IMR-90 (cell line): ENCODE results near the gene OCEL1. TPM values are rescaled to one million over a fixed set of nuclear protein-coding genes. Genes with fewer than 3 reads are reported as not detected.

Experiments used
- ATAC-seq: fragments of 200-7000 bp; cut with Tn5 transposase; 2 replicates; pipeline ENCODE4 v1.9.1; 2020; ENCODE audit warnings: low read depth, mild to moderate bottlenecking, moderate library complexity
- BruUV-seq: library from RNA; stranded (reverse); fragments of 400-500 nt; replicated peaks from 2 replicates; lab custom pipeline; 2021; lab: Mats Ljungman, UMichigan
- CTCF ChIA-PET: fragments of 300-600 bp; formaldehyde crosslinking; extraction: SDS; loops from one replicate; lab custom pipeline; 2021; ENCODE audit warnings: antibody characterized with exemption; lab: Yijun Ruan, JAX
- POLR2A ChIA-PET: fragments of 300-600 bp; sonication (Branson Sonifier 250); formaldehyde crosslinking; loops from one replicate; lab custom pipeline; 2022; ENCODE audit warnings: antibody characterized with exemption; ENCODE audit not compliant: unreplicated experiment; lab: Charles Lee
- DNase-seq: peaks from one replicate; pipeline ENCODE4 v3.0.0; 2013
- H2AFZ ChIP-seq: replicated peaks from 2 replicates; pipeline ENCODE3; 2013; ENCODE audit warnings: low read length, mild to moderate bottlenecking; ENCODE audit not compliant: poor library complexity
- H2AK5ac ChIP-seq: 2 replicates; pipeline ENCODE4 v1.6.1; 2013; ENCODE audit warnings: low read depth, low read length, inconsistent platforms
- H2AK9ac ChIP-seq: replicated peaks from 2 replicates; pipeline ENCODE3; 2013; ENCODE audit warnings: mild to moderate bottlenecking, low read depth, low read length, moderate library complexity; ENCODE audit not compliant: poor library complexity
- H2BK120ac ChIP-seq: 2 replicates; pipeline ENCODE4 v1.6.1; 2013; ENCODE audit warnings: low read depth, low read length, inconsistent platforms
- H2BK15ac ChIP-seq: 3 replicates; pipeline ENCODE4 v1.6.1; 2013; ENCODE audit warnings: low read depth, low read length, inconsistent platforms
- H2BK20ac ChIP-seq: 2 replicates; pipeline ENCODE4 v1.6.1; 2013; ENCODE audit warnings: low read depth, mild to moderate bottlenecking, inconsistent platforms, low read length, moderate library complexity
- H2BK5ac ChIP-seq: 2 replicates; pipeline ENCODE4 v1.6.1; 2013; ENCODE audit warnings: mild to moderate bottlenecking, low read depth, low read length, inconsistent platforms; ENCODE audit not compliant: poor library complexity, severe bottlenecking
- H3K14ac ChIP-seq: replicated peaks from 2 replicates; pipeline ENCODE4 v1.6.1; 2013; ENCODE audit warnings: low read depth, low read length, inconsistent platforms
- H3K18ac ChIP-seq: 2 replicates; pipeline ENCODE4 v1.6.1; 2013; ENCODE audit warnings: low read depth, low read length, control low read depth
- H3K23ac ChIP-seq: 2 replicates; pipeline ENCODE4 v1.6.1; 2013; ENCODE audit warnings: low read depth, low read length, inconsistent platforms
- H3K27ac ChIP-seq: 2 replicates; pipeline ENCODE4 v1.5.1; 2013; ENCODE audit warnings: mild to moderate bottlenecking, control low read depth, low read length; ENCODE audit not compliant: insufficient read depth
- H3K27me3 ChIP-seq: 2 replicates; pipeline ENCODE4 v1.6.1; 2013; ENCODE audit warnings: low read length; ENCODE audit not compliant: control insufficient read depth, insufficient read depth
- H3K36me3 ChIP-seq: 2 replicates; pipeline ENCODE4 v1.6.1; 2013; ENCODE audit warnings: low read length, mixed read lengths; ENCODE audit not compliant: control insufficient read depth, insufficient read depth
- H3K4ac ChIP-seq: 2 replicates; pipeline ENCODE4 v1.6.1; 2013; ENCODE audit warnings: low read depth, low read length, inconsistent platforms
- H3K4me1 ChIP-seq: 2 replicates; pipeline ENCODE4 v1.6.1; 2013; ENCODE audit warnings: low read length, mixed read lengths; ENCODE audit not compliant: control insufficient read depth, insufficient read depth
- H3K4me2 ChIP-seq: 2 replicates; pipeline ENCODE4 v1.6.1; 2013; ENCODE audit warnings: low read depth, mild to moderate bottlenecking, control low read depth, low read length, moderate library complexity
- H3K4me3 ChIP-seq: 2 replicates; pipeline ENCODE4 v1.5.1; 2013; ENCODE audit warnings: low read depth, mild to moderate bottlenecking, control low read depth, low read length, moderate library complexity; ENCODE audit not compliant: insufficient read depth
- H3K56ac ChIP-seq: 2 replicates; pipeline ENCODE4 v1.6.1; 2013; ENCODE audit warnings: low read length, inconsistent platforms; ENCODE audit not compliant: insufficient read depth; ENCODE audit errors: extremely low read depth
- H3K79me1 ChIP-seq, 2 experiments: 2 replicates each; pipeline ENCODE4 v1.6.1; 2013; ENCODE audit warnings: low read length in 2 of 2, inconsistent platforms in 1 of 2, low read depth in 1 of 2
- H3K9ac ChIP-seq: 2 replicates; pipeline ENCODE4 v1.6.1; 2013; ENCODE audit warnings: low read depth, low read length, control low read depth
- H3K9me1 ChIP-seq: 2 replicates; pipeline ENCODE4 v1.6.1; 2013; ENCODE audit warnings: low read length, inconsistent platforms; ENCODE audit not compliant: insufficient read depth
- H3K9me3 ChIP-seq: 2 replicates; pipeline ENCODE4 v1.6.1; 2013; ENCODE audit warnings: low read length; ENCODE audit not compliant: control insufficient read depth, insufficient read depth
- H4K20me1 ChIP-seq: 2 replicates; pipeline ENCODE4 v1.6.1; 2013; ENCODE audit warnings: low read length, inconsistent platforms; ENCODE audit not compliant: insufficient read depth
- H4K5ac ChIP-seq: 2 replicates; pipeline ENCODE4 v1.6.1; 2013; ENCODE audit warnings: mild to moderate bottlenecking, low read depth, low read length, control low read depth
- H4K8ac ChIP-seq, 2 experiments: 2 replicates each; pipeline ENCODE4 v1.6.1; 2013; ENCODE audit warnings: low read depth in 2 of 2, low read length in 2 of 2, control low read depth in 1 of 2, inconsistent platforms in 1 of 2
- H4K91ac ChIP-seq: 2 replicates; pipeline ENCODE4 v1.6.1; 2013; ENCODE audit warnings: low read depth, low read length, inconsistent platforms; ENCODE audit not compliant: insufficient read depth
- BHLHE40 ChIP-seq: fragments of 150-350 bp; IDR thresholded peaks from 2 replicates; pipeline ENCODE4 v1.6.1; 2016; ENCODE audit warnings: mild to moderate bottlenecking, low read depth, low read length
- CEBPB ChIP-seq: IDR thresholded peaks from 2 replicates; pipeline ENCODE4 v1.6.1; 2012; ENCODE audit warnings: low read depth, low read length, improper control_type of control experiment
- CHD1 ChIP-seq: IDR thresholded peaks from 2 replicates; pipeline ENCODE4 v1.6.1; 2012; ENCODE audit warnings: low read depth, low read length, improper control_type of control experiment
- CTCF ChIP-seq: conservative IDR thresholded peaks from 2 replicates; pipeline ENCODE4 v1.5.1; 2012; ENCODE audit warnings: mild to moderate bottlenecking, low read depth, low read length, improper control_type of control experiment
- FOS ChIP-seq: fragments of 150-350 bp; IDR thresholded peaks from 2 replicates; pipeline ENCODE4 v1.6.1; 2016; ENCODE audit warnings: low read depth, low read length
- MAFK ChIP-seq: IDR thresholded peaks from 2 replicates; pipeline ENCODE4 v1.6.1; 2012; ENCODE audit warnings: low read depth, low read length, improper control_type of control experiment
- MAZ ChIP-seq: IDR thresholded peaks from 2 replicates; pipeline ENCODE4 v1.6.1; 2012; ENCODE audit warnings: low read depth, mild to moderate bottlenecking, low read length, improper control_type of control experiment, moderate library complexity, borderline replicate concordance
- MXI1 ChIP-seq: IDR thresholded peaks from 2 replicates; pipeline ENCODE4 v1.6.1; 2012; ENCODE audit warnings: low read depth, mild to moderate bottlenecking, low read length, moderate library complexity, borderline replicate concordance
- NFE2L2 ChIP-seq: fragments of 150-350 bp; IDR thresholded peaks from 2 replicates; pipeline ENCODE4 v1.6.1; 2016; ENCODE audit warnings: low read depth, mild to moderate bottlenecking, low read length
- POLR2A ChIP-seq: IDR thresholded peaks from 2 replicates; pipeline ENCODE4 v1.6.1; 2012; ENCODE audit warnings: mild to moderate bottlenecking, low read depth, low read length
- RAD21 ChIP-seq: IDR thresholded peaks from 2 replicates; pipeline ENCODE4 v1.6.1; 2012; ENCODE audit warnings: low read length, improper control_type of control experiment
- RCOR1 ChIP-seq: IDR thresholded peaks from 2 replicates; pipeline ENCODE4 v1.6.1; 2012; ENCODE audit warnings: mild to moderate bottlenecking, low read length, improper control_type of control experiment; ENCODE audit not compliant: insufficient replicate concordance
- RFX5 ChIP-seq: IDR thresholded peaks from 2 replicates; pipeline ENCODE4 v1.8.0; 2012; ENCODE audit warnings: low read depth, mild to moderate bottlenecking, low read length, moderate library complexity
- SMC3 ChIP-seq: fragments of 150-350 bp; IDR thresholded peaks from 2 replicates; pipeline ENCODE4 v1.6.1; 2016; ENCODE audit warnings: low read depth, mild to moderate bottlenecking, antibody characterized with exemption, low read length, moderate library complexity
- WGBS, 2 experiments: methylation state at CpG; one replicate each; pipeline versions ENCODE4 v1.1.5 to v1.1.7; 2013; ENCODE audit warnings: missing lambda C conversion rate in 2 of 2; ENCODE audit not compliant: insufficient read length in 1 of 2; ENCODE audit errors: extremely low coverage in 2 of 2; 5-methylcytosine and 5-hydroxymethylcytosine counted together
- dilution Hi-C: fragments of 300-500 bp; cut with HindIII; formaldehyde crosslinking; loops from one replicate; pipeline ENCODE4 v1.14.3; 2018; ENCODE audit warnings: low sequenced_read_pairs; ENCODE audit not compliant: unreplicated experiment
- in situ Hi-C: fragments of 300-500 bp; cut with MboI; formaldehyde crosslinking; loops from 3 replicates; pipeline ENCODE4 v1.14.3; 2019; ENCODE audit warnings: low sequenced_read_pairs, inconsistent platforms, mixed read lengths
- intact Hi-C: fragments of 100-400 bp; cut with micrococcal nuclease; formaldehyde crosslinking; loops from 2 replicates; pipeline ENCODE4 v1.10.0; 2022
- polyA plus RNA-seq, 3 experiments: library from polyadenylated mRNA; depleted of rRNA; stranded (reverse); fragments of >200 nt; gene quantifications; 2 replicates each; pipeline ENCODE4 v1.2.3, GENCODE V29; 2012; ENCODE audit warnings: low replicate concordance in 1 of 3
- total RNA-seq: library from RNA; depleted of rRNA; stranded (reverse); fragments of >200 nt; gene quantifications from 2 replicates; pipeline ENCODE4 v1.2.3, GENCODE V29; 2012
- TF ChIP-seq, protein P1 (sequence below): fragments of 150-350 bp; IDR thresholded peaks from 2 replicates; pipeline ENCODE4 v1.6.1; 2016; ENCODE audit warnings: low read depth, mild to moderate bottlenecking, low read length, moderate library complexity, borderline replicate concordance
- TF ChIP-seq, protein P2 (sequence below): fragments of 150-350 bp; IDR thresholded peaks from 2 replicates; pipeline ENCODE4 v1.6.1; 2017; ENCODE audit warnings: mild to moderate bottlenecking, antibody characterized with exemption, low read length, low read depth

OCEL1 gene
- total and polyA plus RNA-seq, 2 of the 4 experiments (the other 2 are of a cell fraction), result 1.1 to 7.2 TPM

- Histone ChIP-seq H3K27ac (no peak overlapping the region), H3K9me1 (no peaks in the 10 kb centered on the region; the same call in 1 of the 2 replicates), H3K23ac (no peak overlapping the region), H3K79me1 (peaks cover 0 to 12% of the 10 kb centered on the region in 2 experiments; a peak in 3 of 4 replicates), H3K14ac (no peak overlapping the region), H4K20me1 (peaks cover 4% of the 10 kb centered on the region; the same call in 1 of the 2 replicates), H3K36me3 (peaks cover 76% of the 10 kb centered on the region), H3K4me2 (no peak overlapping the region), H2BK5ac (no peak overlapping the region), H3K9me3 (no peaks in the 10 kb centered on the region), H4K8ac (no peak overlapping the region), H3K4me1 (no peaks in the 10 kb centered on the region), H3K9ac (no peak overlapping the region), H2AFZ (no peak overlapping the region), H4K5ac (no peak overlapping the region), H2BK120ac (no peak overlapping the region), H3K4ac (no peak overlapping the region), H2BK15ac (no peak overlapping the region), H2AK9ac (no peak overlapping the region), H3K4me3 (no peak overlapping the region), H2AK5ac (no peak overlapping the region), H3K56ac (no peak overlapping the region), H3K18ac (no peak overlapping the region), H2BK20ac (no peak overlapping the region), H3K27me3 (no peaks in the 10 kb centered on the region), H4K91ac (no peak overlapping the region)
- DNase-seq, result no peak
- CTCF ChIA-PET, result no interaction called here
- TF ChIP-seq, protein P1, sequence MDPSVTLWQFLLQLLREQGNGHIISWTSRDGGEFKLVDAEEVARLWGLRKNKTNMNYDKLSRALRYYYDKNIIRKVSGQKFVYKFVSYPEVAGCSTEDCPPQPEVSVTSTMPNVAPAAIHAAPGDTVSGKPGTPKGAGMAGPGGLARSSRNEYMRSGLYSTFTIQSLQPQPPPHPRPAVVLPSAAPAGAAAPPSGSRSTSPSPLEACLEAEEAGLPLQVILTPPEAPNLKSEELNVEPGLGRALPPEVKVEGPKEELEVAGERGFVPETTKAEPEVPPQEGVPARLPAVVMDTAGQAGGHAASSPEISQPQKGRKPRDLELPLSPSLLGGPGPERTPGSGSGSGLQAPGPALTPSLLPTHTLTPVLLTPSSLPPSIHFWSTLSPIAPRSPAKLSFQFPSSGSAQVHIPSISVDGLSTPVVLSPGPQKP, result no peak
- TF ChIP-seq MAZ (no peak), RCOR1 (no peak), CEBPB (no peak), CTCF (no peak), SMC3 (no peak), MXI1 (no peak), POLR2A (no peak), CHD1 (no peak), MAFK (no peak), RFX5 (no peak), RAD21 (no peak), FOS (no peak), NFE2L2 (no peak), BHLHE40 (no peak)
- TF ChIP-seq, protein P2, sequence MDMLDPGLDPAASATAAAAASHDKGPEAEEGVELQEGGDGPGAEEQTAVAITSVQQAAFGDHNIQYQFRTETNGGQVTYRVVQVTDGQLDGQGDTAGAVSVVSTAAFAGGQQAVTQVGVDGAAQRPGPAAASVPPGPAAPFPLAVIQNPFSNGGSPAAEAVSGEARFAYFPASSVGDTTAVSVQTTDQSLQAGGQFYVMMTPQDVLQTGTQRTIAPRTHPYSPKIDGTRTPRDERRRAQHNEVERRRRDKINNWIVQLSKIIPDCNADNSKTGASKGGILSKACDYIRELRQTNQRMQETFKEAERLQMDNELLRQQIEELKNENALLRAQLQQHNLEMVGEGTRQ, result no peak
- in situ Hi-C loops (no loop called here), intact Hi-C loops (no loop called here), dilution Hi-C loops (no loop called here)
- WGBS, 2 experiments, result 40% methylated on average over 1 of the region's 8 CpGs; no CpG with 5 or more reads in 1 of the 2 experiments
- ATAC-seq, result no peak
- POLR2A ChIA-PET, result no interaction called here
- no TSS peak for BruUV-seq
Measured at GRCh38 chr19:17185590-17185989, 40.4 kb upstream of the OCEL1 start.
